ENCODE results near the gene PRDM8. TPM values are rescaled to one million over a fixed set of nuclear protein-coding genes. Genes with fewer than 3 reads are reported as not detected.

The PRDM8 gene
- total RNA-seq, 4 donors from 2014 or later, result 4.5 to 13.1 (median 12.6) TPM

GRCh38 chr4:80252953-80253352 lies 55.6 kb downstream of the PRDM8 start:
- TF ChIP-seq CTCF (IDR thresholded peaks at IDR 0.05) (no peak), POLR2A (IDR thresholded peaks at IDR 0.05) (no peak)
- no peak overlapping the region for H3K4me3 ChIP-seq
- no peaks in the 10 kb centered on the region for H3K27me3 ChIP-seq
- no peaks in the 10 kb centered on the region for H3K36me3 ChIP-seq
- intact Hi-C loops (cut with DNase I; ENCODE audit: low total_unique reads), result no loop called here
- no peak overlapping the region for H3K27ac ChIP-seq
- H3K4me1 ChIP-seq, result no peaks in the 10 kb centered on the region
- no peak for DNase-seq
- H3K9me3 ChIP-seq, result no peaks in the 10 kb centered on the region

- no peak overlapping the region for H3K27ac ChIP-seq
- H3K4me3 ChIP-seq, result no peak overlapping the region
- no peak for DNase-seq
- H3K27me3 ChIP-seq, result no peaks in the 10 kb centered on the region
- no peak for TF ChIP-seq POLR2A (IDR thresholded peaks at IDR 0.05)
- TF ChIP-seq CTCF (IDR thresholded peaks at IDR 0.05), result no peak
- no peaks in the 10 kb centered on the region for H3K36me3 ChIP-seq
- no peaks in the 10 kb centered on the region for H3K9me3 ChIP-seq
- intact Hi-C loops (cut with DNase I; ENCODE audit: low total_unique reads), result no loop called here
- H3K4me1 ChIP-seq, result no peaks in the 10 kb centered on the region
Observed at GRCh38 chr4:80253510-80253909, 56.2 kb downstream of the PRDM8 start.

Other genes with a start within 250 kb of the PRDM8 start
- 100 to 1,000 TPM in 3 of 4 donors, 10 to 100 TPM in 1; 51.8 to 182 (median 144) TPM for gene ANTXR2, start 124.3 kb upstream of the PRDM8 start, total RNA-seq
- under 1 TPM in 1 of 4 donors, not detected in 3; 0.15 TPM for gene FGF5, start 69.2 kb downstream of the PRDM8 start, total RNA-seq
- gene CFAP299, start 138.2 kb downstream of the PRDM8 start, total RNA-seq, result 1 to 10 TPM in 1 of 4 donors, not detected in 3; 1.2 TPM

All from uterus (tissue), 4 donors.